HepG2 (cell line): Measurements from ENCODE around the gene CCDC83. TPM values are rescaled to one million over a fixed set of nuclear protein-coding genes. Genes with fewer than 3 reads are reported as not detected.
A peak's percentile ranks its signal among the peaks of the same experiment; 100 is the strongest.

Source experiments
- HMG20A ChIP-seq: IDR thresholded peaks from 2 replicates; pipeline ENCODE4 v1.6.1; 2016; ENCODE audit warnings: borderline replicate concordance
- IRF1 ChIP-seq: sonication (generic); formaldehyde crosslinking; IDR thresholded peaks from 2 replicates; pipeline ENCODE4 v1.4.0; 2020; ENCODE audit warnings: low read depth, mild to moderate bottlenecking, missing genetic modification reagents
- KAT2B ChIP-seq: fragments of 150-350 bp; IDR thresholded peaks from 2 replicates; pipeline ENCODE4 v1.6.1; 2014; ENCODE audit warnings: low read depth, low read length, borderline replicate concordance
- KAT7 ChIP-seq: IDR thresholded peaks from 2 replicates; pipeline ENCODE4 v1.6.1; 2018; ENCODE audit warnings: borderline replicate concordance, missing compliant biosample characterization
- KLF16 ChIP-seq, 2 experiments: sonication (generic) in 1 of 2; formaldehyde crosslinking in 1 of 2; IDR thresholded peaks; 2 replicates each; pipeline versions ENCODE4 v1.6.1 to v1.8.0; 2016 to 2023; ENCODE audit warnings: missing genetic modification reagents in 2 of 2, missing compliant biosample characterization in 1 of 2
- MED8 ChIP-seq: sonication (generic); formaldehyde crosslinking; IDR thresholded peaks from 2 replicates; pipeline ENCODE4 v1.8.1; 2023; ENCODE audit warnings: mild to moderate bottlenecking, missing genetic modification reagents; ENCODE audit not compliant: insufficient replicate concordance
- MYC ChIP-seq: sonication (generic); formaldehyde crosslinking; IDR thresholded peaks from 2 replicates; pipeline ENCODE4 v1.9.0; 2021; ENCODE audit warnings: missing genetic modification reagents, borderline replicate concordance
- SP2 ChIP-seq: sonication (generic); formaldehyde crosslinking; IDR thresholded peaks from 2 replicates; pipeline ENCODE4 v1.5.1; 2020; ENCODE audit warnings: mild to moderate bottlenecking, missing genetic modification reagents
- TEAD2 ChIP-seq: sonication (generic); formaldehyde crosslinking; IDR thresholded peaks from 2 replicates; pipeline ENCODE4 v1.9.0; 2021; ENCODE audit warnings: missing genetic modification reagents
- TGIF2 ChIP-seq: IDR thresholded peaks from 2 replicates; pipeline ENCODE4 v1.6.1; 2016; ENCODE audit warnings: control low read depth, missing compliant biosample characterization
- ZNF317 ChIP-seq: sonication (generic); formaldehyde crosslinking; IDR thresholded peaks from 2 replicates; pipeline ENCODE4 v1.5.0; 2020; ENCODE audit warnings: mild to moderate bottlenecking, missing genetic modification reagents
- ZNF547 ChIP-seq: sonication (generic); formaldehyde crosslinking; IDR thresholded peaks from 2 replicates; pipeline ENCODE4 v1.5.1; 2020; ENCODE audit warnings: mild to moderate bottlenecking, missing genetic modification reagents
- ZNF569 ChIP-seq: sonication (generic); formaldehyde crosslinking; IDR thresholded peaks from 2 replicates; pipeline ENCODE4 v1.5.0; 2020; ENCODE audit warnings: mild to moderate bottlenecking, missing genetic modification reagents, moderate library complexity, borderline replicate concordance
- ZNF678 ChIP-seq: sonication (generic); formaldehyde crosslinking; IDR thresholded peaks from 2 replicates; pipeline ENCODE4 v1.4.0; 2020; ENCODE audit warnings: mild to moderate bottlenecking, missing genetic modification reagents
- ZNF7 ChIP-seq: IDR thresholded peaks from 2 replicates; pipeline ENCODE4 v1.6.1; 2016; ENCODE audit warnings: missing biosample characterization, missing genetic modification reagents
- ZNF75D ChIP-seq: sonication (generic); formaldehyde crosslinking; IDR thresholded peaks from 2 replicates; pipeline ENCODE4 v1.8.1; 2023; ENCODE audit warnings: missing genetic modification reagents, mild to moderate bottlenecking, borderline replicate concordance
- ZSCAN12 ChIP-seq: sonication (generic); formaldehyde crosslinking; IDR thresholded peaks from 2 replicates; pipeline ENCODE4 v1.9.0; 2021; ENCODE audit warnings: mild to moderate bottlenecking, missing genetic modification reagents
- polyA plus RNA-seq, 8 experiments: library from polyadenylated mRNA; depleted of rRNA in 3 of 8; stranded (reverse) in 7 of 8; unstranded in 1 of 8; fragments of >200 nt; fragmentation: Illumina TruSeq in 4 of 8; extraction: Trizol in 4 of 8; gene quantifications; 2 replicates each; pipeline versions ENCODE4 v1.2.1 to v1.2.3, GENCODE V29; 2011 to 2016; ENCODE audit warnings: low read depth in 4 of 8, missing spikeins in 1 of 8, mixed read lengths in 1 of 8; ENCODE audit not compliant: insufficient read depth in 1 of 8
- total RNA-seq, 5 experiments: library from RNA; depleted of rRNA; stranded (reverse); fragments of >200 nt; fragmentation: Illumina TruSeq; extraction: Trizol; gene quantifications; 2 replicates each; pipeline ENCODE4 v1.2.3, GENCODE V29; 2016; ENCODE audit warnings: low read depth in 1 of 5
- TF ChIP-seq, protein P1 (sequence below): sonication (generic); formaldehyde crosslinking; IDR thresholded peaks from 2 replicates; pipeline ENCODE4 v1.5.0; 2020; ENCODE audit warnings: missing genetic modification reagents
- TF ChIP-seq, protein P2 (sequence below): sonication (generic); formaldehyde crosslinking; IDR thresholded peaks from 2 replicates; pipeline ENCODE4 v1.4.0; 2020; ENCODE audit warnings: missing genetic modification reagents
- TF ChIP-seq, protein P3 (sequence below): sonication (generic); formaldehyde crosslinking; conservative IDR thresholded peaks from 2 replicates; pipeline ENCODE4 v1.8.0; 2022; ENCODE audit warnings: missing genetic modification reagents
- TF ChIP-seq, protein P4 (sequence below), 2 experiments: sonication (generic) in 1 of 2; formaldehyde crosslinking in 1 of 2; IDR thresholded peaks; 2 replicates each; pipeline versions ENCODE4 v1.4.0 to v1.6.1; 2016 to 2020; ENCODE audit warnings: borderline replicate concordance in 1 of 2, low read depth in 1 of 2, mild to moderate bottlenecking in 1 of 2, missing genetic modification reagents in 1 of 2

CCDC83 gene
- total and polyA plus RNA-seq, 2 of the 13 experiments (the other 11 are each of a cell fraction or from before 2014, with no cell fraction given): not detected

- TF ChIP-seq, protein P1, sequence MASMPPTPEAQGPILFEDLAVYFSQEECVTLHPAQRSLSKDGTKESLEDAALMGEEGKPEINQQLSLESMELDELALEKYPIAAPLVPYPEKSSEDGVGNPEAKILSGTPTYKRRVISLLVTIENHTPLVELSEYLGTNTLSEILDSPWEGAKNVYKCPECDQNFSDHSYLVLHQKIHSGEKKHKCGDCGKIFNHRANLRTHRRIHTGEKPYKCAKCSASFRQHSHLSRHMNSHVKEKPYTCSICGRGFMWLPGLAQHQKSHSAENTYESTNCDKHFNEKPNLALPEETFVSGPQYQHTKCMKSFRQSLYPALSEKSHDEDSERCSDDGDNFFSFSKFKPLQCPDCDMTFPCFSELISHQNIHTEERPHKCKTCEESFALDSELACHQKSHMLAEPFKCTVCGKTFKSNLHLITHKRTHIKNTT (CRISPR knock-in tag): no peak
- TF ChIP-seq SP2 (CRISPR knock-in tag) (no peak), ZNF547 (CRISPR knock-in tag) (no peak), TGIF2 (CRISPR knock-in tag) (no peak), ZNF75D (no peak), IRF1 (CRISPR knock-in tag) (no peak), ZSCAN12 (CRISPR knock-in tag) (no peak), KAT7 (CRISPR knock-in tag) (no peak), ZNF317 (CRISPR knock-in tag) (peak; percentile 73; the same call in 1 of the 2 replicates), ZNF678 (CRISPR knock-in tag) (no peak), MYC (CRISPR knock-in tag) (no peak), ZNF7 (no peak), KAT2B (no peak), HMG20A (peak; percentile 80), MED8 (CRISPR knock-in tag) (peak; percentile 67), KLF16 (CRISPR knock-in tag; IDR thresholded peaks at IDR 0.05) (no peak), ZNF569 (CRISPR knock-in tag) (no peak), TEAD2 (CRISPR knock-in tag) (no peak)
- TF ChIP-seq, protein P2, sequence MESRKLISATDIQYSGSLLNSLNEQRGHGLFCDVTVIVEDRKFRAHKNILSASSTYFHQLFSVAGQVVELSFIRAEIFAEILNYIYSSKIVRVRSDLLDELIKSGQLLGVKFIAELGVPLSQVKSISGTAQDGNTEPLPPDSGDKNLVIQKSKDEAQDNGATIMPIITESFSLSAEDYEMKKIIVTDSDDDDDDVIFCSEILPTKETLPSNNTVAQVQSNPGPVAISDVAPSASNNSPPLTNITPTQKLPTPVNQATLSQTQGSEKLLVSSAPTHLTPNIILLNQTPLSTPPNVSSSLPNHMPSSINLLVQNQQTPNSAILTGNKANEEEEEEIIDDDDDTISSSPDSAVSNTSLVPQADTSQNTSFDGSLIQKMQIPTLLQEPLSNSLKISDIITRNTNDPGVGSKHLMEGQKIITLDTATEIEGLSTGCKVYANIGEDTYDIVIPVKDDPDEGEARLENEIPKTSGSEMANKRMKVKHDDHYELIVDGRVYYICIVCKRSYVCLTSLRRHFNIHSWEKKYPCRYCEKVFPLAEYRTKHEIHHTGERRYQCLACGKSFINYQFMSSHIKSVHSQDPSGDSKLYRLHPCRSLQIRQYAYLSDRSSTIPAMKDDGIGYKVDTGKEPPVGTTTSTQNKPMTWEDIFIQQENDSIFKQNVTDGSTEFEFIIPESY (CRISPR knock-in tag): no peak
- TF ChIP-seq, protein P3, sequence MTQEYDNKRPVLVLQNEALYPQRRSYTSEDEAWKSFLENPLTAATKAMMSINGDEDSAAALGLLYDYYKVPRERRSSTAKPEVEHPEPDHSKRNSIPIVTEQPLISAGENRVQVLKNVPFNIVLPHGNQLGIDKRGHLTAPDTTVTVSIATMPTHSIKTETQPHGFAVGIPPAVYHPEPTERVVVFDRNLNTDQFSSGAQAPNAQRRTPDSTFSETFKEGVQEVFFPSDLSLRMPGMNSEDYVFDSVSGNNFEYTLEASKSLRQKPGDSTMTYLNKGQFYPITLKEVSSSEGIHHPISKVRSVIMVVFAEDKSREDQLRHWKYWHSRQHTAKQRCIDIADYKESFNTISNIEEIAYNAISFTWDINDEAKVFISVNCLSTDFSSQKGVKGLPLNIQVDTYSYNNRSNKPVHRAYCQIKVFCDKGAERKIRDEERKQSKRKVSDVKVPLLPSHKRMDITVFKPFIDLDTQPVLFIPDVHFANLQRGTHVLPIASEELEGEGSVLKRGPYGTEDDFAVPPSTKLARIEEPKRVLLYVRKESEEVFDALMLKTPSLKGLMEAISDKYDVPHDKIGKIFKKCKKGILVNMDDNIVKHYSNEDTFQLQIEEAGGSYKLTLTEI (CRISPR knock-in tag): no peak
- TF ChIP-seq, protein P4, sequence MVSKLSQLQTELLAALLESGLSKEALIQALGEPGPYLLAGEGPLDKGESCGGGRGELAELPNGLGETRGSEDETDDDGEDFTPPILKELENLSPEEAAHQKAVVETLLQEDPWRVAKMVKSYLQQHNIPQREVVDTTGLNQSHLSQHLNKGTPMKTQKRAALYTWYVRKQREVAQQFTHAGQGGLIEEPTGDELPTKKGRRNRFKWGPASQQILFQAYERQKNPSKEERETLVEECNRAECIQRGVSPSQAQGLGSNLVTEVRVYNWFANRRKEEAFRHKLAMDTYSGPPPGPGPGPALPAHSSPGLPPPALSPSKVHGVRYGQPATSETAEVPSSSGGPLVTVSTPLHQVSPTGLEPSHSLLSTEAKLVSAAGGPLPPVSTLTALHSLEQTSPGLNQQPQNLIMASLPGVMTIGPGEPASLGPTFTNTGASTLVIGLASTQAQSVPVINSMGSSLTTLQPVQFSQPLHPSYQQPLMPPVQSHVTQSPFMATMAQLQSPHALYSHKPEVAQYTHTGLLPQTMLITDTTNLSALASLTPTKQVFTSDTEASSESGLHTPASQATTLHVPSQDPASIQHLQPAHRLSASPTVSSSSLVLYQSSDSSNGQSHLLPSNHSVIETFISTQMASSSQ (IDR thresholded peaks at IDR 0.05; ENCODE audit: low read depth): peak; percentile 85
- TF ChIP-seq, protein P4 (CRISPR knock-in tag; IDR thresholded peaks at IDR 0.05; ENCODE audit: borderline replicate concordance): peak; percentile 85; the same call in 1 of the 2 replicates
Measured at GRCh38 chr11:85923455-85923854, 68.3 kb downstream of the CCDC83 start (continued).
